Smooth muscle cell (in vitro differentiated cells): ENCODE data around the gene KMO. TPM values are rescaled to one million over a fixed set of nuclear protein-coding genes. Genes with fewer than 3 reads are reported as not detected.

Source experiments
- DNase-seq: peaks from one replicate; lab custom pipeline; 2025; ENCODE audit not compliant: unreplicated experiment; lab: John Stamatoyannopoulos, UW
- H2AFZ ChIP-seq: fragments of 200-600 bp; sonication (generic); 2 replicates; pipeline ENCODE4 v1.6.0; 2016; ENCODE audit warnings: antibody characterized with exemption, low read depth, mild to moderate bottlenecking
- H3F3A ChIP-seq: fragments of 200-600 bp; sonication (generic); 2 replicates; pipeline ENCODE4 v1.6.0; 2017; ENCODE audit warnings: antibody characterized with exemption, low read depth
- H3K27ac ChIP-seq: fragments of 200-600 bp; sonication (generic); 2 replicates; pipeline ENCODE4 v1.5.1; 2016; ENCODE audit warnings: low read depth, mild to moderate bottlenecking
- H3K27me3 ChIP-seq: fragments of 200-600 bp; sonication (generic); 2 replicates; pipeline ENCODE4 v1.6.1; 2016; ENCODE audit warnings: low read depth, mild to moderate bottlenecking
- H3K36me3 ChIP-seq: fragments of 200-600 bp; sonication (generic); 2 replicates; pipeline ENCODE4 v1.5.1; 2016; ENCODE audit warnings: low read depth
- H3K4me1 ChIP-seq: fragments of 200-600 bp; sonication (generic); 2 replicates; pipeline ENCODE4 v1.5.1; 2016; ENCODE audit warnings: low read depth
- H3K4me2 ChIP-seq: fragments of 200-600 bp; sonication (generic); 2 replicates; pipeline ENCODE4 v1.6.0; 2016; ENCODE audit warnings: mild to moderate bottlenecking
- H3K4me3 ChIP-seq: fragments of 200-600 bp; sonication (generic); 2 replicates; pipeline ENCODE4 v1.5.1; 2016; ENCODE audit warnings: mild to moderate bottlenecking
- H3K79me2 ChIP-seq: fragments of 200-600 bp; sonication (generic); 2 replicates; pipeline ENCODE4 v1.6.0; 2016; ENCODE audit warnings: low read depth, mild to moderate bottlenecking
- H3K9ac ChIP-seq: fragments of 200-600 bp; sonication (generic); 2 replicates; pipeline ENCODE4 v1.6.0; 2016; ENCODE audit warnings: low read depth
- H3K9me3 ChIP-seq: fragments of 200-600 bp; sonication (generic); replicated peaks from 2 replicates; pipeline ENCODE4 v1.5.1; 2016; ENCODE audit warnings: low read depth
- H4K20me1 ChIP-seq: fragments of 200-600 bp; sonication (generic); 2 replicates; pipeline ENCODE4 v1.6.0; 2016; ENCODE audit warnings: low read depth
- CTCF ChIP-seq: fragments of 200-600 bp; sonication (generic); IDR thresholded peaks from 2 replicates; pipeline ENCODE4 v1.5.1; 2017; ENCODE audit warnings: borderline replicate concordance, mild to moderate bottlenecking, antibody characterized with exemption; ENCODE audit not compliant: insufficient read depth, poor library complexity, severe bottlenecking
- WGBS: methylation state at CpG from one replicate; pipeline ENCODE4 v1.1.7; 2016; ENCODE audit warnings: low lambda C conversion rate; 5-methylcytosine and 5-hydroxymethylcytosine counted together
- polyA plus RNA-seq: library from polyadenylated mRNA; unstranded; fragments of >200 nt; fragmentation: Nextera tagmentation; extraction: Ambion mirVana; gene quantifications from 2 replicates; pipeline ENCODE4 v1.2.1, GENCODE V29; 2016
- total RNA-seq: library from RNA; depleted of rRNA; stranded (reverse); fragments of >200 nt; gene quantifications from 2 replicates; pipeline ENCODE4 v1.2.3, GENCODE V29; 2014

Gene KMO
- total and polyA plus RNA-seq, 2 experiments from 2014 or later, result 0.09 TPM

GRCh38 chr1:241591736-241592135, 59.6 kb downstream of the KMO start:
- Histone ChIP-seq H3K4me2 (peak overlapping the region; percentile 19), H3F3A (peaks cover 3% of the 10 kb centered on the region), H4K20me1 (no peaks in the 10 kb centered on the region), H3K4me3 (no peak overlapping the region), H3K27me3 (no peaks in the 10 kb centered on the region), H3K36me3 (no peaks in the 10 kb centered on the region), H3K27ac (peak overlapping the region; percentile 94), H3K79me2 (no peaks in the 10 kb centered on the region), H3K4me1 (peaks cover 4% of the 10 kb centered on the region), H3K9me3 (no peaks in the 10 kb centered on the region), H3K9ac (peak overlapping the region; percentile 71), H2AFZ (no peak overlapping the region)
- no peak for DNase-seq
- no peak for TF ChIP-seq CTCF
- WGBS, result 84% methylated on average over 5 of the region's 5 CpGs

- Histone ChIP-seq H3K27ac (peak overlapping the region; percentile 94), H3K36me3 (no peaks in the 10 kb centered on the region), H3K4me3 (no peak overlapping the region), H3F3A (peaks cover 3% of the 10 kb centered on the region), H2AFZ (no peak overlapping the region), H4K20me1 (no peaks in the 10 kb centered on the region), H3K9ac (peak overlapping the region; percentile 34), H3K4me2 (peak overlapping the region; percentile 19), H3K4me1 (peaks cover 4% of the 10 kb centered on the region), H3K79me2 (no peaks in the 10 kb centered on the region), H3K9me3 (no peaks in the 10 kb centered on the region), H3K27me3 (no peaks in the 10 kb centered on the region)
- DNase-seq, result no peak
- WGBS, result 54% methylated on average over 3 of the region's 3 CpGs
- no peak for TF ChIP-seq CTCF
Observed at GRCh38 chr1:241592273-241592958, 60.2 kb downstream of the KMO start.

GRCh38 chr1:241593186-241593585, 61.0 kb downstream of the KMO start:
- peak overlapping the region; percentile 94 for H3K27ac ChIP-seq
- H3K4me3 ChIP-seq, result no peak overlapping the region
- H2AFZ ChIP-seq, result no peak overlapping the region
- H4K20me1 ChIP-seq, result no peaks in the 10 kb centered on the region
- no peak for TF ChIP-seq CTCF
- no peaks in the 10 kb centered on the region for H3K79me2 ChIP-seq
- peaks cover 3% of the 10 kb centered on the region for H3F3A ChIP-seq
- WGBS, result 96% methylated on average over 1 of the region's 1 CpG
- no peaks in the 10 kb centered on the region for H3K27me3 ChIP-seq
- H3K9me3 ChIP-seq, result no peaks in the 10 kb centered on the region
- DNase-seq, result no peak
- no peaks in the 10 kb centered on the region for H3K36me3 ChIP-seq
- peak overlapping the region; percentile 34 for H3K9ac ChIP-seq
- H3K4me1 ChIP-seq, result peaks cover 4% of the 10 kb centered on the region
- no peak overlapping the region for H3K4me2 ChIP-seq

- no peaks in the 10 kb centered on the region for H3K27me3 ChIP-seq
- H3K27ac ChIP-seq, result no peak overlapping the region
- no peak for DNase-seq
- H3K36me3 ChIP-seq, result no peaks in the 10 kb centered on the region
- H3K9me3 ChIP-seq, result no peaks in the 10 kb centered on the region
- peaks cover under 1% of the 10 kb centered on the region for H3K4me1 ChIP-seq
- no peak overlapping the region for H3K4me3 ChIP-seq
- no peak overlapping the region for H3K4me2 ChIP-seq
- no peak overlapping the region for H2AFZ ChIP-seq
- TF ChIP-seq CTCF, result no peak
- WGBS, result 47% methylated on average over 6 of the region's 6 CpGs
- H3K79me2 ChIP-seq, result no peaks in the 10 kb centered on the region
- no peak overlapping the region for H3K9ac ChIP-seq
- no peaks in the 10 kb centered on the region for H3F3A ChIP-seq
- no peaks in the 10 kb centered on the region for H4K20me1 ChIP-seq
Observed at GRCh38 chr1:241596633-241597032, 64.5 kb downstream of the KMO start.
